IMR-90 (cell line): ENCODE measurements around the gene AFMID. TPM values are rescaled to one million over a fixed set of nuclear protein-coding genes. Genes with fewer than 3 reads are reported as not detected.

ENCODE experiments used
- microRNA-seq, 2 experiments: library from miRNA; stranded (forward) in 1 of 2; unstranded in 1 of 2; fragments of 10-50 nt in 1 of 2; fragments of <30 nt in 1 of 2; gene quantifications in 1 of 2; microRNA quantifications in 1 of 2; one replicate each; pipeline versions ENCODE3 to v1.1.0; 2013 to 2020; ENCODE audit not compliant: insufficient read depth in 1 of 2, insufficient read length in 1 of 2, unreplicated experiment in 1 of 2
- polyA plus RNA-seq, 3 experiments: library from polyadenylated mRNA; depleted of rRNA; stranded (reverse); fragments of >200 nt; gene quantifications; 2 replicates each; pipeline ENCODE4 v1.2.3, GENCODE V29; 2012; ENCODE audit warnings: low replicate concordance in 1 of 3
- small RNA-seq, 5 experiments: library from RNA; depleted of rRNA; stranded (forward); fragments of <200 nt; gene quantifications; one replicate each; pipeline ENCODE3, GENCODE V24; 2012
- total RNA-seq: library from RNA; depleted of rRNA; stranded (reverse); fragments of >200 nt; gene quantifications from 2 replicates; pipeline ENCODE4 v1.2.3, GENCODE V29; 2012; rRNA removed

AFMID gene
- total and polyA plus RNA-seq, 2 of the 4 experiments (the other 2 are of a cell fraction): 41.0 to 65.1 TPM

Small RNA genes within 50 kb of the gene (microRNA-seq; reads per million reads assigned to microRNA genes)
- not detected for gene AC087645.1 (ENCODE audit: insufficient read depth, insufficient read length)

Small RNA genes within 50 kb of the gene (small RNA-seq; reads per million reads assigned to genes)
- gene AC087645.1: 0 reads per million in 5 experiments

Other genes with a start within 250 kb of the AFMID start
- gene TNRC6C, start 228.7 kb upstream of the AFMID start, total RNA-seq: 2.7 and 3.6 TPM in 2 replicates
- 1.6 and 1.9 TPM in 2 replicates for gene TNRC6C, start 228.7 kb upstream of the AFMID start, polyA plus RNA-seq (2012; rRNA removed)
- gene TMC6, start 58.6 kb upstream of the AFMID start, total RNA-seq: 0.28 TPM in 1 of 2 replicates, not detected in the other
- gene TMC6, start 58.6 kb upstream of the AFMID start, polyA plus RNA-seq (2012; rRNA removed): 0.19 and 0.32 TPM in 2 replicates
- not detected in 2 replicates for gene TMC8, start 56.6 kb upstream of the AFMID start, total RNA-seq
- gene TMC8, start 56.6 kb upstream of the AFMID start, polyA plus RNA-seq (2012; rRNA removed): not detected in 2 replicates
- gene C17orf99, start 41.0 kb upstream of the AFMID start, total RNA-seq: not detected in 2 replicates
- not detected in 2 replicates for gene C17orf99, start 41.0 kb upstream of the AFMID start, polyA plus RNA-seq (2012; rRNA removed)
- gene SYNGR2, start 18.8 kb upstream of the AFMID start, total RNA-seq: 11.1 and 14.7 TPM in 2 replicates
- gene SYNGR2, start 18.8 kb upstream of the AFMID start, polyA plus RNA-seq (2012; rRNA removed): 63.1 and 77.3 TPM in 2 replicates
- 109 and 219 TPM in 2 replicates for gene TK1, start 310 bp upstream of the AFMID start, total RNA-seq
- gene TK1, start 310 bp upstream of the AFMID start, polyA plus RNA-seq (2012; rRNA removed): 150 and 181 TPM in 2 replicates
- 52.7 and 53.6 TPM in 2 replicates for gene BIRC5, start 26.9 kb downstream of the AFMID start, total RNA-seq
- gene BIRC5, start 26.9 kb downstream of the AFMID start, polyA plus RNA-seq (2012; rRNA removed): 16.6 and 19.5 TPM in 2 replicates
- not detected in 2 replicates for gene TMEM235, start 44.3 kb downstream of the AFMID start, total RNA-seq
- gene TMEM235, start 44.3 kb downstream of the AFMID start, polyA plus RNA-seq (2012; rRNA removed): not detected in 2 replicates
- gene SOCS3, start 172.7 kb downstream of the AFMID start, total RNA-seq: 19.7 and 19.9 TPM in 2 replicates
- 18.3 and 19.2 TPM in 2 replicates for gene SOCS3, start 172.7 kb downstream of the AFMID start, polyA plus RNA-seq (2012; rRNA removed)
- gene PGS1, start 191.3 kb downstream of the AFMID start, total RNA-seq: 14.4 and 18.5 TPM in 2 replicates
- gene PGS1, start 191.3 kb downstream of the AFMID start, polyA plus RNA-seq (2012; rRNA removed): 35.5 and 43.2 TPM in 2 replicates